KOPT-K1 (cell line): ENCODE data around the gene PRKAB1.
"Not testable (repeated sequence)": the region's sequence is repeated elsewhere in the genome, so short reads cannot be mapped to it uniquely, and the experiment has no call there.

Experiments used
- H3K27ac ChIP-seq: fragments of 200-600 bp; sonication (generic); 2 replicates; pipeline ENCODE4 v1.5.1; 2016; ENCODE audit warnings: antibody characterized with exemption, mild to moderate bottlenecking, low read depth, low read length; ENCODE audit not compliant: poor library complexity, severe bottlenecking
- H3K36me3 ChIP-seq: fragments of 200-600 bp; sonication (generic); 2 replicates; pipeline ENCODE4 v1.5.1; 2017; ENCODE audit warnings: antibody characterized with exemption, mild to moderate bottlenecking, low read length, moderate library complexity; ENCODE audit not compliant: insufficient read depth
- H3K9me3 ChIP-seq: fragments of 200-600 bp; sonication (generic); 2 replicates; pipeline ENCODE4 v1.5.1; 2017; ENCODE audit warnings: antibody characterized with exemption, low read length, mild to moderate bottlenecking; ENCODE audit not compliant: insufficient read depth, poor library complexity, severe bottlenecking

The PRKAB1 gene

GRCh38 chr12:119667577-119668323 lies at the start of gene PRKAB1:
PRKAB1 (plus strand) TSS chr12:119668133; CDS start chr12:119668245, 112 bp downstream.
- Histone ChIP-seq H3K27ac (peak within 1 kb of the TSS; percentile 92), H3K9me3 (no peaks in the 10 kb centered on the region), H3K36me3 (peaks cover 32% of the 10 kb centered on the region)

- H3K27ac ChIP-seq, H3K36me3 ChIP-seq: not testable (repeated sequence)
- H3K9me3 ChIP-seq: peaks cover 16% of the 10 kb centered on the region
These were observed 49.5 kb upstream of the PRKAB1 start for GRCh38 chr12:119618328-119618896.

- Histone ChIP-seq H3K9me3 (peaks cover 16% of the 10 kb centered on the region), H3K36me3 (no peaks in the 10 kb centered on the region), H3K27ac (no peak overlapping the region)
These were observed 47.4 kb upstream of the PRKAB1 start for GRCh38 chr12:119620490-119620889.

GRCh38 chr12:119621878-119622277 lies 46.1 kb upstream of the PRKAB1 start:
- Histone ChIP-seq H3K36me3 (no peaks in the 10 kb centered on the region), H3K27ac (no peak overlapping the region), H3K9me3 (peaks cover 16% of the 10 kb centered on the region)

GRCh38 chr12:119624966-119625365 lies 43.0 kb upstream of the PRKAB1 start:
- Histone ChIP-seq H3K36me3 (no peaks in the 10 kb centered on the region), H3K27ac (no peak overlapping the region), H3K9me3 (no peaks in the 10 kb centered on the region)

- Histone ChIP-seq H3K36me3 (no peaks in the 10 kb centered on the region), H3K9me3 (no peaks in the 10 kb centered on the region), H3K27ac (no peak overlapping the region)
These were observed 40.8 kb upstream of the PRKAB1 start for GRCh38 chr12:119627019-119627643.

- H3K27ac ChIP-seq: no peak overlapping the region
- no peaks in the 10 kb centered on the region for H3K36me3 ChIP-seq
- H3K9me3 ChIP-seq: no peaks in the 10 kb centered on the region
These were observed 40.2 kb upstream of the PRKAB1 start for GRCh38 chr12:119627686-119628085.

GRCh38 chr12:119630223-119630780 lies 37.6 kb upstream of the PRKAB1 start:
- Histone ChIP-seq H3K27ac (no peak overlapping the region), H3K36me3 (no peaks in the 10 kb centered on the region), H3K9me3 (no peaks in the 10 kb centered on the region)

- Histone ChIP-seq H3K27ac (no peak overlapping the region), H3K36me3 (no peaks in the 10 kb centered on the region), H3K9me3 (no peaks in the 10 kb centered on the region)
These were observed 36.9 kb upstream of the PRKAB1 start for GRCh38 chr12:119630962-119631550.

- Histone ChIP-seq H3K9me3 (no peaks in the 10 kb centered on the region), H3K36me3 (no peaks in the 10 kb centered on the region), H3K27ac (no peak overlapping the region)
These were observed 35.8 kb upstream of the PRKAB1 start for GRCh38 chr12:119631930-119632678.

GRCh38 chr12:119634743-119635142 lies 33.2 kb upstream of the PRKAB1 start:
- H3K27ac ChIP-seq: no peak overlapping the region
- no peaks in the 10 kb centered on the region for H3K36me3 ChIP-seq
- H3K9me3 ChIP-seq: no peaks in the 10 kb centered on the region

GRCh38 chr12:119642986-119643385 lies 24.9 kb upstream of the PRKAB1 start:
- H3K27ac ChIP-seq: no peak overlapping the region
- H3K9me3 ChIP-seq: no peaks in the 10 kb centered on the region
- no peaks in the 10 kb centered on the region for H3K36me3 ChIP-seq

- no peak overlapping the region for H3K27ac ChIP-seq
- no peaks in the 10 kb centered on the region for H3K36me3 ChIP-seq
- H3K9me3 ChIP-seq: no peaks in the 10 kb centered on the region
These were observed 23.0 kb upstream of the PRKAB1 start for GRCh38 chr12:119644930-119645329.

GRCh38 chr12:119645535-119646059 lies 22.3 kb upstream of the PRKAB1 start:
- no peaks in the 10 kb centered on the region for H3K36me3 ChIP-seq
- H3K9me3 ChIP-seq: no peaks in the 10 kb centered on the region
- H3K27ac ChIP-seq: no peak overlapping the region
